Measurements from ENCODE around the gene IWS1. TPM values are rescaled to one million over a fixed set of nuclear protein-coding genes. Genes with fewer than 3 reads are reported as not detected.

Gene IWS1
- total RNA-seq, 1 experiment from 2014 or later = 46.6 TPM

DNA sequence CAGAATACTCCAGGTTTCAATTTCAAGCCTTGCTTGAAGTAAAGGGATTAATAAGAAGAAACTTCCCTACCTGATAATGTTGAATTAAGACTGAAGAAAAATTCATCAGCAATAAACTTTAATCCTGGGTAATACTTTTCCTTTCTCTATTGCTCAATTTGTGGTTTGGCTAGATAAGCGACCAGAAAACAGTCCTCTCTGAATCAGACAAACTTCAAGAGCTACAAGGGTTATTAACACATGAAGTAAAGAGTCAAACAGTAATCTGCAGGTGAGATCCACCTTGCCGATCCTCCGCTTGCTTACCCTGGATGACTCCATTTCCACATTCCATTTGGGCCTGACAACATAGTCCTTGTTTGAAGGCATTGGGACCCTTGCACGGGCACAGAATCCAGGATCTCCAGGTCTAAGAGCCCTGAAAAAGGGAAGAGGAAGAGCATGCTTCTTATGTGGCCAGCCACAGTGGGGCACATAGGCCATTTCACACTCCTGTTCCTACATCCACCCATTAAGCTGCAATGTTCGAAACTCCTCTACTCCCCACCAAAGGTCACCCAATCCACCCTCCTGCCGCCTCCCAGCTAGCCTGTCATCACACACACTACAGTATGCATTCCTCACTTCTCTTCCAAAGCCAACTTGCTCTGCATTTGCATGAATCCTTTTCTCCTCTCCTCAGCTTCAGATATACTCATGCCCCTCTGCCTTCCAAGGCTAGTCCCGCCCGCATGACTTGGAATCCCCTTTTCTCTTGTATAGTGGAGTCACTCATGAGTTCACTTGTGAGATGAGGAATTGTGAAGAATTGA is 39.8 kb downstream of the IWS1 start:
- H3K27me3 ChIP-seq (ENCODE audit: insufficient read depth, low read length) = no peaks in the 10 kb centered on the region
- peaks cover 12% of the 10 kb centered on the region; the same call in 1 of the 2 replicates for H3K79me2 ChIP-seq (ENCODE audit: insufficient read depth, low read length)
- RAD21 ChIA-PET (ENCODE audit: low non-redundant PET in 1 of 2, low total read pairs in 2 of 2, uncharacterized antibody in 2 of 2, unreplicated experiment in 2 of 2) = no interaction called here
- H3K27ac ChIP-seq (ENCODE audit: low read depth, low read length) = no peak overlapping the region
- TF ChIP-seq JUND (IDR thresholded peaks at IDR 0.05) = no peak
- no peak for TF ChIP-seq YY1 (IDR thresholded peaks at IDR 0.05; ENCODE audit: extremely low read depth, insufficient replicate concordance, low read depth, low read length)
- no peak for TF ChIP-seq SP1 (IDR thresholded peaks at IDR 0.05; ENCODE audit: low read depth)
- TF ChIP-seq, protein P1, sequence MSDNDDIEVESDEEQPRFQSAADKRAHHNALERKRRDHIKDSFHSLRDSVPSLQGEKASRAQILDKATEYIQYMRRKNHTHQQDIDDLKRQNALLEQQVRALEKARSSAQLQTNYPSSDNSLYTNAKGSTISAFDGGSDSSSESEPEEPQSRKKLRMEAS (IDR thresholded peaks at IDR 0.05) = no peak
- TF ChIP-seq CBX3 (IDR thresholded peaks at IDR 0.05; ENCODE audit: low read depth) = no peak
- no peak for TF ChIP-seq SIN3A (IDR thresholded peaks at IDR 0.05; ENCODE audit: low read depth)
- TF ChIP-seq EZH2phosphoT487 (IDR thresholded peaks at IDR 0.05; ENCODE audit: borderline replicate concordance) = no peak
- no peak for TF ChIP-seq RAD21 (IDR thresholded peaks at IDR 0.05; ENCODE audit: low read depth)
- no peak for TF ChIP-seq EGR1 (IDR thresholded peaks at IDR 0.05; ENCODE audit: low read depth)
- TF ChIP-seq, protein P2, sequence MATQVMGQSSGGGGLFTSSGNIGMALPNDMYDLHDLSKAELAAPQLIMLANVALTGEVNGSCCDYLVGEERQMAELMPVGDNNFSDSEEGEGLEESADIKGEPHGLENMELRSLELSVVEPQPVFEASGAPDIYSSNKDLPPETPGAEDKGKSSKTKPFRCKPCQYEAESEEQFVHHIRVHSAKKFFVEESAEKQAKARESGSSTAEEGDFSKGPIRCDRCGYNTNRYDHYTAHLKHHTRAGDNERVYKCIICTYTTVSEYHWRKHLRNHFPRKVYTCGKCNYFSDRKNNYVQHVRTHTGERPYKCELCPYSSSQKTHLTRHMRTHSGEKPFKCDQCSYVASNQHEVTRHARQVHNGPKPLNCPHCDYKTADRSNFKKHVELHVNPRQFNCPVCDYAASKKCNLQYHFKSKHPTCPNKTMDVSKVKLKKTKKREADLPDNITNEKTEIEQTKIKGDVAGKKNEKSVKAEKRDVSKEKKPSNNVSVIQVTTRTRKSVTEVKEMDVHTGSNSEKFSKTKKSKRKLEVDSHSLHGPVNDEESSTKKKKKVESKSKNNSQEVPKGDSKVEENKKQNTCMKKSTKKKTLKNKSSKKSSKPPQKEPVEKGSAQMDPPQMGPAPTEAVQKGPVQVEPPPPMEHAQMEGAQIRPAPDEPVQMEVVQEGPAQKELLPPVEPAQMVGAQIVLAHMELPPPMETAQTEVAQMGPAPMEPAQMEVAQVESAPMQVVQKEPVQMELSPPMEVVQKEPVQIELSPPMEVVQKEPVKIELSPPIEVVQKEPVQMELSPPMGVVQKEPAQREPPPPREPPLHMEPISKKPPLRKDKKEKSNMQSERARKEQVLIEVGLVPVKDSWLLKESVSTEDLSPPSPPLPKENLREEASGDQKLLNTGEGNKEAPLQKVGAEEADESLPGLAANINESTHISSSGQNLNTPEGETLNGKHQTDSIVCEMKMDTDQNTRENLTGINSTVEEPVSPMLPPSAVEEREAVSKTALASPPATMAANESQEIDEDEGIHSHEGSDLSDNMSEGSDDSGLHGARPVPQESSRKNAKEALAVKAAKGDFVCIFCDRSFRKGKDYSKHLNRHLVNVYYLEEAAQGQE (IDR thresholded peaks at IDR 0.05; ENCODE audit: low read depth) = no peak
- TF ChIP-seq, protein P3, sequence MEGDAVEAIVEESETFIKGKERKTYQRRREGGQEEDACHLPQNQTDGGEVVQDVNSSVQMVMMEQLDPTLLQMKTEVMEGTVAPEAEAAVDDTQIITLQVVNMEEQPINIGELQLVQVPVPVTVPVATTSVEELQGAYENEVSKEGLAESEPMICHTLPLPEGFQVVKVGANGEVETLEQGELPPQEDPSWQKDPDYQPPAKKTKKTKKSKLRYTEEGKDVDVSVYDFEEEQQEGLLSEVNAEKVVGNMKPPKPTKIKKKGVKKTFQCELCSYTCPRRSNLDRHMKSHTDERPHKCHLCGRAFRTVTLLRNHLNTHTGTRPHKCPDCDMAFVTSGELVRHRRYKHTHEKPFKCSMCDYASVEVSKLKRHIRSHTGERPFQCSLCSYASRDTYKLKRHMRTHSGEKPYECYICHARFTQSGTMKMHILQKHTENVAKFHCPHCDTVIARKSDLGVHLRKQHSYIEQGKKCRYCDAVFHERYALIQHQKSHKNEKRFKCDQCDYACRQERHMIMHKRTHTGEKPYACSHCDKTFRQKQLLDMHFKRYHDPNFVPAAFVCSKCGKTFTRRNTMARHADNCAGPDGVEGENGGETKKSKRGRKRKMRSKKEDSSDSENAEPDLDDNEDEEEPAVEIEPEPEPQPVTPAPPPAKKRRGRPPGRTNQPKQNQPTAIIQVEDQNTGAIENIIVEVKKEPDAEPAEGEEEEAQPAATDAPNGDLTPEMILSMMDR (IDR thresholded peaks at IDR 0.05 in 2 of 3, conservative IDR thresholded peaks at IDR 0.05 in 1 of 3; ENCODE audit: borderline replicate concordance in 1 of 3, insufficient read depth in 1 of 3, low read depth in 2 of 3, low read length in 2 of 3) = no peak
- no peak for TF ChIP-seq POLR2A (IDR thresholded peaks at IDR 0.05; ENCODE audit: borderline replicate concordance, extremely low read depth, insufficient read depth, insufficient read length)
- TF ChIP-seq POLR2AphosphoS5 (IDR thresholded peaks at IDR 0.05; ENCODE audit: low read depth, low read length) = no peak
- TF ChIP-seq ELF1 (IDR thresholded peaks at IDR 0.05; ENCODE audit: borderline replicate concordance, low read depth) = no peak
- TF ChIP-seq, protein P4, sequence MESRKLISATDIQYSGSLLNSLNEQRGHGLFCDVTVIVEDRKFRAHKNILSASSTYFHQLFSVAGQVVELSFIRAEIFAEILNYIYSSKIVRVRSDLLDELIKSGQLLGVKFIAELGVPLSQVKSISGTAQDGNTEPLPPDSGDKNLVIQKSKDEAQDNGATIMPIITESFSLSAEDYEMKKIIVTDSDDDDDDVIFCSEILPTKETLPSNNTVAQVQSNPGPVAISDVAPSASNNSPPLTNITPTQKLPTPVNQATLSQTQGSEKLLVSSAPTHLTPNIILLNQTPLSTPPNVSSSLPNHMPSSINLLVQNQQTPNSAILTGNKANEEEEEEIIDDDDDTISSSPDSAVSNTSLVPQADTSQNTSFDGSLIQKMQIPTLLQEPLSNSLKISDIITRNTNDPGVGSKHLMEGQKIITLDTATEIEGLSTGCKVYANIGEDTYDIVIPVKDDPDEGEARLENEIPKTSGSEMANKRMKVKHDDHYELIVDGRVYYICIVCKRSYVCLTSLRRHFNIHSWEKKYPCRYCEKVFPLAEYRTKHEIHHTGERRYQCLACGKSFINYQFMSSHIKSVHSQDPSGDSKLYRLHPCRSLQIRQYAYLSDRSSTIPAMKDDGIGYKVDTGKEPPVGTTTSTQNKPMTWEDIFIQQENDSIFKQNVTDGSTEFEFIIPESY (IDR thresholded peaks at IDR 0.05; ENCODE audit: extremely low read depth, insufficient replicate concordance, low read length) = no peak
- TF ChIP-seq ZFX (IDR thresholded peaks at IDR 0.05) = no peak
- no peak overlapping the region for H3K4me3 ChIP-seq (replicated peaks in 1 of 2; ENCODE audit: low read depth in 1 of 2, low read length in 2 of 2)
- H3K4me1 ChIP-seq (ENCODE audit: control insufficient read depth in 1 of 2, insufficient read depth in 2 of 2, low read length in 2 of 2) = no peaks in the 10 kb centered on the region
- peaks cover 48% of the 10 kb centered on the region in 2 experiments; a peak in 3 of 4 replicates for H3K36me3 ChIP-seq (ENCODE audit: control insufficient read depth in 1 of 2, insufficient read depth in 2 of 2, low read length in 2 of 2)
- no peaks in the 10 kb centered on the region for H3K9me2 ChIP-seq (ENCODE audit: insufficient read depth)
- BruUV-seq (replicated peaks) = no TSS peak
- H4K20me1 ChIP-seq (ENCODE audit: insufficient read depth) = no peaks in the 10 kb centered on the region
- POLR2A ChIA-PET = no interaction called here
- H2AFZ ChIP-seq (ENCODE audit: low read depth, low read length, poor library complexity, severe bottlenecking) = no peak overlapping the region
- ATAC-seq (no peak), DNase-seq (ENCODE audit: low read depth, low spot score) (no peak)
- no peaks in the 10 kb centered on the region for H3K9me3 ChIP-seq (ENCODE audit: control insufficient read depth in 1 of 2, insufficient read depth in 1 of 2, low read depth in 1 of 2, low read length in 2 of 2)
- no peak overlapping the region for H3K9ac ChIP-seq (ENCODE audit: low read length)
- CTCF ChIA-PET = no interaction called here
- intact Hi-C loops (cut with micrococcal nuclease) = no loop called here
- no peak overlapping the region for H3K4me2 ChIP-seq (ENCODE audit: low read length)

Data from HCT116 (cell line).